Skeletal muscle tissue (tissue), 4 donors: ENCODE data around the gene ZCCHC3. TPM values are rescaled to one million over a fixed set of nuclear protein-coding genes. Genes with fewer than 3 reads are reported as not detected.
A peak's percentile ranks its signal among the peaks of the same experiment; 100 is the strongest.

Experiments used
- H3K27ac ChIP-seq: one replicate; pipeline ENCODE4 v1.7.0; 2013; ENCODE audit warnings: mild to moderate bottlenecking, low read depth, low read length, inconsistent platforms
- H3K27me3 ChIP-seq, 3 donors: one replicate each; pipeline ENCODE4 v1.7.0; 2013; ENCODE audit warnings: low read length in 3 of 3; ENCODE audit not compliant: control insufficient read depth in 3 of 3, insufficient read depth in 3 of 3
- H3K36me3 ChIP-seq, 3 donors: one replicate each; pipeline ENCODE4 v1.7.0; 2013; ENCODE audit warnings: low read length in 3 of 3; ENCODE audit not compliant: control insufficient read depth in 3 of 3, insufficient read depth in 3 of 3
- H3K4me1 ChIP-seq, 3 donors: one replicate each; pipeline ENCODE4 v1.7.0; 2013; ENCODE audit warnings: low read length in 3 of 3, mild to moderate bottlenecking in 3 of 3; ENCODE audit not compliant: control insufficient read depth in 3 of 3, insufficient read depth in 3 of 3
- H3K4me3 ChIP-seq, 3 donors: one replicate each; pipeline ENCODE4 v1.7.0; 2013; ENCODE audit warnings: low read length in 3 of 3
- H3K9ac ChIP-seq, 3 donors: one replicate each; pipeline ENCODE4 v1.7.0; 2013; ENCODE audit warnings: low read length in 3 of 3, mild to moderate bottlenecking in 3 of 3, moderate library complexity in 2 of 3, low read depth in 1 of 3
- H3K9me3 ChIP-seq, 3 donors: one replicate each; pipeline ENCODE4 v1.7.0; 2013; ENCODE audit warnings: low read length in 3 of 3; ENCODE audit not compliant: control insufficient read depth in 3 of 3
- total RNA-seq: library from RNA; depleted of rRNA; stranded (reverse); fragments of >200 nt; gene quantifications from one replicate; pipeline ENCODE4 v1.2.3, GENCODE V29; 2014
- donor health status: Osteomylitis.

Gene ZCCHC3
- total RNA-seq, 1 donor from 2014 or later: 39.1 TPM

- H3K27ac ChIP-seq: peak overlapping the region; percentile 90
- H3K9ac ChIP-seq: peak overlapping the region; percentile 87 to 96 (median 91)
- no peaks in the 10 kb centered on the region for H3K36me3 ChIP-seq
- H3K4me3 ChIP-seq: peak overlapping the region; percentile 96 to 98 (median 97)
- no peaks in the 10 kb centered on the region for H3K9me3 ChIP-seq
- no peaks in the 10 kb centered on the region for H3K27me3 ChIP-seq
- H3K4me1 ChIP-seq: peaks cover 14 to 36% (median 33%) of the 10 kb centered on the region in 3 donors
Measured at GRCh38 chr20:297925-298775, 780 bp downstream of the ZCCHC3 start.

GRCh38 chr20:298776-299391 lies 1.5 kb downstream of the ZCCHC3 start:
- peak overlapping the region; percentile 90 for H3K27ac ChIP-seq

GRCh38 chr20:300345-300990 lies 3.1 kb downstream of the ZCCHC3 start:
- no peak overlapping the region for H3K4me3 ChIP-seq
- H3K4me1 ChIP-seq: peaks cover 14 to 36% (median 33%) of the 10 kb centered on the region in 3 donors
- no peak overlapping the region for H3K27ac ChIP-seq
- no peaks in the 10 kb centered on the region for H3K27me3 ChIP-seq
- no peaks in the 10 kb centered on the region for H3K36me3 ChIP-seq
- H3K9me3 ChIP-seq: no peaks in the 10 kb centered on the region
- peak overlapping the region in 1 of 3 donors; percentile 7 for H3K9ac ChIP-seq

More at GRCh38 chr20:298776-299391, 1.5 kb downstream of the ZCCHC3 start:
- Histone ChIP-seq H3K27me3 (no peaks in the 10 kb centered on the region), H3K4me1 (peaks cover 14 to 36% (median 33%) of the 10 kb centered on the region in 3 donors), H3K9ac (peak overlapping the region; percentile 87 to 96 (median 91)), H3K36me3 (no peaks in the 10 kb centered on the region), H3K9me3 (no peaks in the 10 kb centered on the region), H3K4me3 (peak overlapping the region; percentile 96 to 98 (median 97))

- no peak overlapping the region for H3K4me3 ChIP-seq
- no peaks in the 10 kb centered on the region for H3K9me3 ChIP-seq
- no peaks in the 10 kb centered on the region for H3K36me3 ChIP-seq
- no peak overlapping the region for H3K9ac ChIP-seq
- no peaks in the 10 kb centered on the region for H3K27me3 ChIP-seq
- peaks cover 14 to 31% (median 29%) of the 10 kb centered on the region in 3 donors for H3K4me1 ChIP-seq
- H3K27ac ChIP-seq: no peak overlapping the region
Measured at GRCh38 chr20:301886-302848, 4.8 kb downstream of the ZCCHC3 start.

- Histone ChIP-seq H3K27ac (no peak overlapping the region), H3K36me3 (no peaks in the 10 kb centered on the region), H3K4me1 (peaks cover 10 to 13% (median 10%) of the 10 kb centered on the region in 3 donors)
Measured at GRCh38 chr20:305745-306144, 8.4 kb downstream of the ZCCHC3 start.

GRCh38 chr20:308427-309038 lies 11.2 kb downstream of the ZCCHC3 start:
- H3K27ac ChIP-seq: no peak overlapping the region

More at GRCh38 chr20:305745-306144, 8.4 kb downstream of the ZCCHC3 start:
- Histone ChIP-seq H3K9ac (no peak overlapping the region), H3K4me3 (no peak overlapping the region), H3K27me3 (no peaks in the 10 kb centered on the region), H3K9me3 (no peaks in the 10 kb centered on the region)

GRCh38 chr20:309306-309840 lies 12.0 kb downstream of the ZCCHC3 start:
- Histone ChIP-seq H3K9ac (peak overlapping the region in 2 of 3 donors; percentile 15 to 64), H3K36me3 (no peaks in the 10 kb centered on the region), H3K4me3 (peak overlapping the region in 2 of 3 donors; percentile 57 to 77), H3K4me1 (peaks cover 4 to 8% (median 7%) of the 10 kb centered on the region in 3 donors), H3K27me3 (no peaks in the 10 kb centered on the region), H3K9me3 (no peaks in the 10 kb centered on the region), H3K27ac (peak overlapping the region; percentile 77)

More at GRCh38 chr20:308427-309038, 11.2 kb downstream of the ZCCHC3 start:
- peaks cover 4 to 8% (median 7%) of the 10 kb centered on the region in 3 donors for H3K4me1 ChIP-seq
- H3K27me3 ChIP-seq: no peaks in the 10 kb centered on the region
- H3K4me3 ChIP-seq: no peak overlapping the region
- H3K9ac ChIP-seq: no peak overlapping the region
- H3K9me3 ChIP-seq: no peaks in the 10 kb centered on the region
- no peaks in the 10 kb centered on the region for H3K36me3 ChIP-seq

- Histone ChIP-seq H3K9ac (peak overlapping the region; percentile 15 to 64 (median 45)), H3K9me3 (no peaks in the 10 kb centered on the region), H3K27ac (peak overlapping the region; percentile 77), H3K36me3 (no peaks in the 10 kb centered on the region), H3K27me3 (no peaks in the 10 kb centered on the region), H3K4me3 (peak overlapping the region; percentile 57 to 77 (median 63)), H3K4me1 (peaks cover 4 to 8% (median 7%) of the 10 kb centered on the region in 3 donors)
Measured at GRCh38 chr20:309841-310644, 12.7 kb downstream of the ZCCHC3 start.
